ENCODE data around the gene EEPD1.

The EEPD1 gene

DNA sequence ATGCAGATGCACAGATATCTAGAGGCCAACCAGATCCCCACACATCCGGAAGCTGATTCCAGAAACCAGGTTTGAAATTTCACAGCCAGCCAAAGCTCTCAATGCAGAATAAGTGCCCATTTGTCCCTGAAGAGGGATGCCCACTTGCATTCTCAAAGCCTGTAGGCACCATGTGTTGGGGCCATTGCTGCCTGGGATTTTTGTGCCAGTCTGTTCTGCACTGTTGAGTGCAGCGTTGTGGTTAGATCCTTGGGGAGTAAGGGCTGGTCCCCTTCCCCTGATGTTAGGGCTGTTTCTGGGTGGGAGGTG is 62.4 kb downstream of the EEPD1 start:
- no peak for DNase-seq (ENCODE audit: low spot score)
- TF ChIP-seq, protein P1, sequence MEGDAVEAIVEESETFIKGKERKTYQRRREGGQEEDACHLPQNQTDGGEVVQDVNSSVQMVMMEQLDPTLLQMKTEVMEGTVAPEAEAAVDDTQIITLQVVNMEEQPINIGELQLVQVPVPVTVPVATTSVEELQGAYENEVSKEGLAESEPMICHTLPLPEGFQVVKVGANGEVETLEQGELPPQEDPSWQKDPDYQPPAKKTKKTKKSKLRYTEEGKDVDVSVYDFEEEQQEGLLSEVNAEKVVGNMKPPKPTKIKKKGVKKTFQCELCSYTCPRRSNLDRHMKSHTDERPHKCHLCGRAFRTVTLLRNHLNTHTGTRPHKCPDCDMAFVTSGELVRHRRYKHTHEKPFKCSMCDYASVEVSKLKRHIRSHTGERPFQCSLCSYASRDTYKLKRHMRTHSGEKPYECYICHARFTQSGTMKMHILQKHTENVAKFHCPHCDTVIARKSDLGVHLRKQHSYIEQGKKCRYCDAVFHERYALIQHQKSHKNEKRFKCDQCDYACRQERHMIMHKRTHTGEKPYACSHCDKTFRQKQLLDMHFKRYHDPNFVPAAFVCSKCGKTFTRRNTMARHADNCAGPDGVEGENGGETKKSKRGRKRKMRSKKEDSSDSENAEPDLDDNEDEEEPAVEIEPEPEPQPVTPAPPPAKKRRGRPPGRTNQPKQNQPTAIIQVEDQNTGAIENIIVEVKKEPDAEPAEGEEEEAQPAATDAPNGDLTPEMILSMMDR (IDR thresholded peaks at IDR 0.05; ENCODE audit: extremely low read depth, missing control alignments) = no peak

DNA sequence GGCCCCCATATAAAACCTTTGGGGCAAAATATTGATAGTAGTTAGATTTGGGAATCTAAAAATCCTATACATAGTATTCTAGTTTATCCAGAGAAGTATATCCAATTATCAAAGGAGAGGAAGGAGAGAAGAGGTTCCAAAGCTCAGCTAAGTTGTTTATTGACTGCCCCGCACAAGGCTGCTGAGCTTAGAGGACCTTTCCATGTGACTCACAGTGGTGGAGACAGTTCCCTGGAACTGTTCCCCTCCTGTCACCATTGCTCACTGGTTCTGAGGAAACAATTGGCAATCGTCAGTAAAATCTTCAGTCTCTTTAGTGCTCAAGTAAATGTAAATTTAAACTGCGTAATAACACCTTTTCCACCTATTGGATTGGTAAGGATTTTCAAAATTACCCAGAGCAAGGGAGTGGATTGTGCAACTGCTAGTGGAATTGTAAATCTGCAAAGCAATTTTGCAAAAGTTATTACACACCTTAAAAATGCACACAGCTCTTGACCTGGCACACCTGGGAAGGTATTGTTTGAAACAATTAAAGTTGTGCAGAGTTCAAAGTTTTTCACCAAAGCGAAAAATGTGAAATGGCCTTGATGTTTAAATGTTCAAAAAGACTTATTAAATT is 63.1 kb downstream of the EEPD1 start:
- DNase-seq (ENCODE audit: low spot score) = no peak
- TF ChIP-seq, protein P1 (IDR thresholded peaks at IDR 0.05; ENCODE audit: extremely low read depth, missing control alignments) = no peak

DNA sequence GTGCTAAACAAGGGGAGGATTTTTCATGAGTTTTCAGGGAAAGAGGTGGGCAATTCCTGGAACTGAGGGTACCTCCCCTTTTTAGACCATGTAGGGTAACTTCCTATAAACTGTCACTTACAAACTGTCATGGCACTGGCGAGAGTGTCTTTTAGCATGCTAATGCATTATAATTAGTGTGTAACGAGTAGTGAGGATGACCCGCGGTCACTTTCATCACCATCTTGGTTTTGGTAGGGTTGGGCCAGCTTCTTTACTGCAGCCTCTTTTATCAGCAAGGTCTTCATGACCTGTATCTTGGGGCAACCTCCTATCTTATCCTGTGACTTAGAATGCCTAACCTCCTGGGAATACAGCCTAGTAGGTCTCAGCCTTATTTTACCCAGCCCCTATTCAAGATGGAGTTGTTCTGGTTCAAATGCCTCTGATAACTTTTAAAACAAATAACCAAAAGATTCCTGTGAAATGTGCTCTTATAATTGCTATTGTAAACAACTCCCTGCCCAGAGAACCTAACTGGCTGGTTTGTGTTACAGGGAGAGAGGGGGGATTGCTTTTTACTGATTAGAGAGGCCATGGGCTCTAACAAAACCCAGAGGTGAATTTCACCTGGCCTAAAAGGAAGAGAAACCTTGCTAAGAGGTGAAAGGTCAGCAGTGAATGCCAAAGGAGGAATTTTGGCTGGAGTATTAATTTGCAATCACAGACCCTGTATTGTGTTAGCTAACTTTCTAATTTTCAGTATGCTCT is 64.3 kb downstream of the EEPD1 start:
- TF ChIP-seq, protein P1 (IDR thresholded peaks at IDR 0.05; ENCODE audit: extremely low read depth, missing control alignments) = no peak
- no peak for DNase-seq (ENCODE audit: low spot score)

DNA sequence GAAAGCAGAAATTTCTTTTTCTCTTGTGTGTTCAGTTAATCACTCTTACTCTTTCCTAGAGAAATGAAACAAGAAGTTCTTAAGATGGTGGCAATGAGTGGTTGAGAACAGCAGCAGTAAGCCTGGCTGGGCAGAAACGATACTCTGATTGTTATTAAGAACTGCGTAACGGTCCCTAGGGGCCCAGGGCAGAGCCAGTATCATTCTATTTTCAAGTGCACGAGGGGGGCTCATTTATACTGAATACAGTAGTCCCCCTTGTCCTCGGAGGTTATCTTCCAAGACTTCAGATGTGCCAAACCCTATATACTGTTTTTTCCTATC is 64.9 kb downstream of the EEPD1 start:
- TF ChIP-seq, protein P1 (IDR thresholded peaks at IDR 0.05; ENCODE audit: extremely low read depth, missing control alignments) = no peak
- DNase-seq (ENCODE audit: low spot score) = no peak

DNA sequence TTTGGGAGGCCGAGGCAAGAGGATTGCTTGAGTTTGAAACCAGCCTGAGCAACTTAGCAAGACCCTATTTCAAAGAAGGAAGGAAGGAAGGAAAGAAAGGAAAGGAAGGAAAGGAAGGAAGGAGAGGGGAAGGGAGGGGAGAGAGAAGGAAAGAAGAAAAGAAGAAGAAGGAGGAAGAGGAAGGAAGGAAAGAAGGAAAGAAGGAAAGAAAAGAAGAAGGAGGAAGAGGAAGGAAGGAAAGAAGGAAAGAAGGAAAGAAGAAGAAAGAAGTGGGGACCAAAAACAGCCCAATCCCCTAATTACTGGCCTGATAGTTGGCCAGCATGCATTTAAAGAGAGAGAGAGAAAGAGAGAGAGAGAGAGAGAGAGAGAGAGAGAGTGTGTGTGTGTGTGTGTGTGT is 66.4 kb downstream of the EEPD1 start:
- TF ChIP-seq, protein P1 (IDR thresholded peaks at IDR 0.05; ENCODE audit: extremely low read depth, missing control alignments) = no peak
- no peak for DNase-seq (ENCODE audit: low spot score)

DNA sequence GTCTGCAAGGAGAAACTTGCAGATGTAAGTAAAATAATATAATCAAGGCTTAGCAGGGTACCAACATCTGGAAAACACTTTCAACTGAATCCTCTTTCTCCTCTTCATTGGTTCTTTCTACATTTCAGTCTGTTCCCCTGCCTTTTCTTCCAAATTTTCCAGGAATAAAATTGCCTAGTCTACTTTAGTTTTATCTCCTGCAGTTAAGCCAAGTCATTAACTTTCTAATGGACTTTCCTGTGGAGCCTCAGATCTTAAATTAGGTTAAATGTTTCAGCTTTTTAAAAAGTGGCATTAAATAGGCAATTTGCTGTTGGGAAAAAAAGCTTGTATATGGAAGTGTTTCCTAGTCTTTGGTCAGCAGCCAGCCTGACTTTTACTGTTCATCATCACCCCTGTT is 70.8 kb downstream of the EEPD1 start:
- DNase-seq (ENCODE audit: low spot score) = no peak
- TF ChIP-seq, protein P1 (IDR thresholded peaks at IDR 0.05; ENCODE audit: extremely low read depth, missing control alignments) = no peak

DNA sequence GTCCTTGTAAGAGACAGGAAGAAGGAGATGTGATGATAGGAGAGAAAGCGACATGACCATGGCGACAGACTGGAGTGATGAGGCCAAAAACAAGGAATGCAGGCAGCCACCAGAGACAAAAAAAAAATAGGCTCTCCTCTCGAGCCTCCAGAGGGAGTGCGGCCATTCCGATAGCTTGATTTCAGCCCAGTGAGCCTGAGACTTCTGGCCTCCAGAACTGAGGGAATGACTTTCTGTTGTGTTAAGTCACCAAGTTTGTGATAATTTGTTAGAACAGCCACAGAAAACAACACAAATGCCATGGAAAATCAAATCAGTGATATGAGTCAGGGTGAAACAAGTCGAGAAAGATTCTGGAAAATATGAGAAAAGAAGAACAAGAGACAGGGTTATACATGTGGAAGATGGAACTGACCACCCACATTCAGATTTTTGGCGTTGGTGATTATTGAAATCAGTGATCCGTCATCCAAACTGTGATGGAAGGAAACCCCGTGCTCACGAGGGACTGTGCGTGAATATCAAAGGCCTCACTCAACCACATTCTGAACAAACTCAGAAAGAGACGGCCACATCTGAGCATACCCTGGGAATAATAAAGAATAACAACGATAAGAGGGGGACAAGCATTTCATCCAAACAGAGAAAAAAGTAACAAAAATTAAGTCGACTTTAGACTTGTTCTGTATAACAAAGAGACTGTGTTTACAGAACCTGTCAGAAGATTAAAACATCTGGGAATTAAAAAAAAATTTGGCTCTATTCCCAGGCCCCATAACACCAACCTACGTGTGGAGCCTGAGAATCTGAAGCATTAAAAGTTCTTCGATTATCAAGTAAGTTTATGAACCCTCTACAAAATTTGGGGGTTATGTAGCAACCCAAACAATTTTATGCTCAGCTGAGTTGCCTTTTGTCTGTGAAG is 72.1 kb downstream of the EEPD1 start:
- DNase-seq (ENCODE audit: low spot score) = no peak
- TF ChIP-seq, protein P1 (IDR thresholded peaks at IDR 0.05; ENCODE audit: extremely low read depth, missing control alignments) = no peak
